SK-N-SH (cell line): ENCODE results near the gene AIFM3.

Source experiments
- ELF1 ChIP-seq: IDR thresholded peaks from 2 replicates; pipeline ENCODE4 v1.4.0; 2012
- EP300 ChIP-seq, 2 experiments: IDR thresholded peaks; 2 replicates each; pipeline versions ENCODE4 v1.4.0 to v1.6.1; 2012; ENCODE audit warnings: borderline replicate concordance in 1 of 2, low read depth in 1 of 2, low read length in 1 of 2
- FOXM1 ChIP-seq: IDR thresholded peaks from 2 replicates; pipeline ENCODE4 v1.4.0; 2012; ENCODE audit warnings: low read depth, mild to moderate bottlenecking
- JUND ChIP-seq: IDR thresholded peaks from 2 replicates; pipeline ENCODE4 v1.4.0; 2012
- MXI1 ChIP-seq: IDR thresholded peaks from 2 replicates; pipeline ENCODE4 v1.6.1; 2012; ENCODE audit warnings: mild to moderate bottlenecking, low read depth, low read length, improper control_type of control experiment
- NRF1 ChIP-seq: IDR thresholded peaks from 2 replicates; pipeline ENCODE4 v1.6.1; 2012; ENCODE audit warnings: low read depth, mild to moderate bottlenecking, low read length
- POLR2AphosphoS5 ChIP-seq: IDR thresholded peaks from 2 replicates; pipeline ENCODE4 v1.6.1; 2012; ENCODE audit warnings: low read depth, low read length
- RAD21 ChIP-seq: IDR thresholded peaks from 2 replicates; pipeline ENCODE4 v1.6.1; 2012; ENCODE audit warnings: mild to moderate bottlenecking, low read length
- RCOR1 ChIP-seq: fragments of 150-350 bp; IDR thresholded peaks from 2 replicates; pipeline ENCODE4 v1.6.1; 2017; ENCODE audit warnings: antibody characterized with exemption, low read length
- TCF12 ChIP-seq: IDR thresholded peaks from 2 replicates; pipeline ENCODE4 v1.4.0; 2012
- TF ChIP-seq, protein P1 (sequence below): fragments of 200-600 bp; sonication (generic); IDR thresholded peaks from 2 replicates; pipeline ENCODE4 v1.6.1; 2017; ENCODE audit warnings: antibody characterized with exemption, mild to moderate bottlenecking, moderate library complexity
- TF ChIP-seq, protein P2 (sequence below): IDR thresholded peaks from 2 replicates; pipeline ENCODE4 v1.4.0; 2012; ENCODE audit warnings: low read depth, borderline replicate concordance

DNA sequence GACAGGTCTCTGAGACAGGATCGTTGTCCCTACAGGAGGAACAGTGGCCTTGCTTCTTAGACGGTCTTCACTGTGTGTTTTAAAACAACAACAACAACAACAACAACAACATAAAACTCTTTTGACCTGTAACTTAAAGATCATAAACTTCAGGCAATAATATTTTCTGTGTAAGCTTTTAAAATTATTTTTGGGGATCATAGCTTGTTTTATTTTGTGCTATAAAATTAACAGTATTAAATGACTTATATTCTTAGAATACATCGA, 13.8 kb upstream of the AIFM3 start:
- TF ChIP-seq, protein P1, sequence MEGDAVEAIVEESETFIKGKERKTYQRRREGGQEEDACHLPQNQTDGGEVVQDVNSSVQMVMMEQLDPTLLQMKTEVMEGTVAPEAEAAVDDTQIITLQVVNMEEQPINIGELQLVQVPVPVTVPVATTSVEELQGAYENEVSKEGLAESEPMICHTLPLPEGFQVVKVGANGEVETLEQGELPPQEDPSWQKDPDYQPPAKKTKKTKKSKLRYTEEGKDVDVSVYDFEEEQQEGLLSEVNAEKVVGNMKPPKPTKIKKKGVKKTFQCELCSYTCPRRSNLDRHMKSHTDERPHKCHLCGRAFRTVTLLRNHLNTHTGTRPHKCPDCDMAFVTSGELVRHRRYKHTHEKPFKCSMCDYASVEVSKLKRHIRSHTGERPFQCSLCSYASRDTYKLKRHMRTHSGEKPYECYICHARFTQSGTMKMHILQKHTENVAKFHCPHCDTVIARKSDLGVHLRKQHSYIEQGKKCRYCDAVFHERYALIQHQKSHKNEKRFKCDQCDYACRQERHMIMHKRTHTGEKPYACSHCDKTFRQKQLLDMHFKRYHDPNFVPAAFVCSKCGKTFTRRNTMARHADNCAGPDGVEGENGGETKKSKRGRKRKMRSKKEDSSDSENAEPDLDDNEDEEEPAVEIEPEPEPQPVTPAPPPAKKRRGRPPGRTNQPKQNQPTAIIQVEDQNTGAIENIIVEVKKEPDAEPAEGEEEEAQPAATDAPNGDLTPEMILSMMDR: no peak
- TF ChIP-seq NRF1 (no peak), EP300 (IDR thresholded peaks at IDR 0.05; ENCODE audit: borderline replicate concordance in 1 of 2, low read depth in 1 of 2, low read length in 1 of 2) (no peak), RCOR1 (no peak), TCF12 (no peak), JUND (no peak), ELF1 (no peak), RAD21 (no peak), POLR2AphosphoS5 (no peak), FOXM1 (no peak), MXI1 (no peak)
- TF ChIP-seq, protein P2, sequence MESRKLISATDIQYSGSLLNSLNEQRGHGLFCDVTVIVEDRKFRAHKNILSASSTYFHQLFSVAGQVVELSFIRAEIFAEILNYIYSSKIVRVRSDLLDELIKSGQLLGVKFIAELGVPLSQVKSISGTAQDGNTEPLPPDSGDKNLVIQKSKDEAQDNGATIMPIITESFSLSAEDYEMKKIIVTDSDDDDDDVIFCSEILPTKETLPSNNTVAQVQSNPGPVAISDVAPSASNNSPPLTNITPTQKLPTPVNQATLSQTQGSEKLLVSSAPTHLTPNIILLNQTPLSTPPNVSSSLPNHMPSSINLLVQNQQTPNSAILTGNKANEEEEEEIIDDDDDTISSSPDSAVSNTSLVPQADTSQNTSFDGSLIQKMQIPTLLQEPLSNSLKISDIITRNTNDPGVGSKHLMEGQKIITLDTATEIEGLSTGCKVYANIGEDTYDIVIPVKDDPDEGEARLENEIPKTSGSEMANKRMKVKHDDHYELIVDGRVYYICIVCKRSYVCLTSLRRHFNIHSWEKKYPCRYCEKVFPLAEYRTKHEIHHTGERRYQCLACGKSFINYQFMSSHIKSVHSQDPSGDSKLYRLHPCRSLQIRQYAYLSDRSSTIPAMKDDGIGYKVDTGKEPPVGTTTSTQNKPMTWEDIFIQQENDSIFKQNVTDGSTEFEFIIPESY: no peak
